NCI-H2171 (cell line): Measurements from ENCODE around the gene ZCCHC13.
"Not testable (repeated sequence)": the region's sequence is repeated elsewhere in the genome, so short reads cannot be mapped to it uniquely, and the experiment has no call there.

Experiments used
- DNase-seq: peaks from one replicate; lab custom pipeline; 2025; lab: John Stamatoyannopoulos, UW

Gene ZCCHC13

GRCh38 chrX:74324131-74324530, 20.2 kb downstream of the ZCCHC13 start:
- no peak for DNase-seq

GRCh38 chrX:74325130-74326059, 21.4 kb downstream of the ZCCHC13 start:
- DNase-seq: peak; percentile 75

GRCh38 chrX:74338852-74339251, 34.9 kb downstream of the ZCCHC13 start:
- no peak for DNase-seq

- no peak for DNase-seq
Observed at GRCh38 chrX:74340051-74340450, 36.1 kb downstream of the ZCCHC13 start.

- DNase-seq: not testable (repeated sequence)
Observed at GRCh38 chrX:74342211-74342610, 38.2 kb downstream of the ZCCHC13 start.

GRCh38 chrX:74343343-74344279, 39.6 kb downstream of the ZCCHC13 start:
- DNase-seq: peak; percentile 54

- no peak for DNase-seq
Observed at GRCh38 chrX:74344280-74344622, 40.3 kb downstream of the ZCCHC13 start.

- DNase-seq: no peak
Observed at GRCh38 chrX:74346088-74346487, 42.1 kb downstream of the ZCCHC13 start.

GRCh38 chrX:74349387-74349786, 45.4 kb downstream of the ZCCHC13 start:
- no peak for DNase-seq

- DNase-seq: no peak
Observed at GRCh38 chrX:74351760-74352159, 47.8 kb downstream of the ZCCHC13 start.

GRCh38 chrX:74353984-74354383, 50.0 kb downstream of the ZCCHC13 start:
- no peak for DNase-seq
